Measurements from ENCODE around the gene ATG7. TPM values are rescaled to one million over a fixed set of nuclear protein-coding genes. Genes with fewer than 3 reads are reported as not detected.
"Not testable (repeated sequence)": the region's sequence is repeated elsewhere in the genome, so short reads cannot be mapped to it uniquely, and the experiment has no call there.

The ATG7 gene
- total RNA-seq, 2 experiments from 2014 or later: 30.5 to 33.6 TPM

DNA sequence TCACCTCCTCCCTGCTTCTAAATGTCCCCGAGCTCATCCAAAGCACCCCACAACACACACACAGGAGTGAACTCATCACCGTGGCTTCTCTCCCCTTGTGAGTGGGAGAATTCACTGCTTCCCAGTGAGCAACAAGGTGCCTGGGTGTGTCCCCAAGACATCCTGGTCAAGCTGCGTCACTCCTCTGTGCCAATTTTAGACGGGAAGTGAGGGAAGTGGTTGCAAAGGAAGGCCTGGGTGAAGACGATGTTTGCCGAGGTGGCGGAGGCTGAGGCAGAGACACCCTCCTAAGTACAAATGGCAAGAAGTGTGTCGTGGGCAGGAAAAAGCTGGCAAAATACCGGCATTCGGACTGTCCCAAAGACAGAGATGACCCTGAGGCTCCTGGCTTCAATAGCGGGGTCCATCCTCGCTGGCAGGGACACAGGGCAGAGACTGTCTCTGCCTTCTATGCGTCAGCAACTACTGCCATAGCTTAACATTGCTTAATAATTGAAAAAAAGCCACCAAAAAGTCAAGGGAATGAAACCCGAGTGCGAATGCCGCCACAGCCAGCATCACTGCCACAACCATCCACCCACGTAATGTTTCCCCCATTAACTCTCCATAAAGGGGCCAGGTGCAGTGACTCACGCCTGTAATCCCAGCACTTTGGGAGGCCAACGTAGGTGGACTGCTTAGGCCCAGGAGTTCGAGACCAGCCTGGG lies 298.7 kb downstream of the ATG7 start:
- ChIA-PET POLR2A (interaction anchor here (0.5 kb wide), 1 partner anchor 20 kb away, joined by 3 read pairs; no protein-coding TSS in a partner anchor), CTCF (no interaction called here)
- Mint-ChIP-seq H3K9me3 (no peaks in the 10 kb centered on the region), H3K27me3 (no peaks in the 10 kb centered on the region), H3K4me1 (ENCODE audit: low read depth) (peaks cover 2% of the 10 kb centered on the region), H3K27ac (no peak overlapping the region), H3K36me3 (no peaks in the 10 kb centered on the region), H3K4me3 (no peak overlapping the region)
- intact Hi-C loops (cut with micrococcal nuclease): no loop called here
- no peak for DNase-seq

DNA sequence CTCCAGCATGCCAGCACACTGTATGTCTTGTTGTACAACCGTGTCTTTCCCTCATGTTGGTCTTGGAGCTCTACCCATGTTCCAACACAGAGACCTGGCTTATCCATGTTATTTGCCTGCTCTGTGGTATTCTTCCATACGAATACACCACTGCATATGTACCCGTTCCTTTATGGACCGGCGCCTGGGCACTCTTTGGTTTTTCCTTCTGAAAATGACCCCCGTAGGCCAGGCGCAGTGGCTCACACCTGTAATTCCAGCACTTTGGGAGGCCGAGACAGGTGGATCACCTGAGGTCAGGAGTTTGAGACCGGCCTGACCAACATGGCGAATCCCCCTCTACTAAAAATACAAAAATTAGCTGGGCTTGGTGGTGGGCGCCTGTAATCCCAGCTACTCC lies 300.5 kb downstream of the ATG7 start:
- H3K27ac Mint-ChIP-seq; H3K4me1 Mint-ChIP-seq (ENCODE audit: low read depth); H3K9me3 Mint-ChIP-seq; H3K4me3 Mint-ChIP-seq; H3K27me3 Mint-ChIP-seq; DNase-seq; POLR2A ChIA-PET; H3K36me3 Mint-ChIP-seq; intact Hi-C loops (cut with micrococcal nuclease): not testable (repeated sequence)
- CTCF ChIA-PET: interaction anchor here (1.0 kb wide), 1 partner anchor 79 kb away, joined by 3 read pairs; no protein-coding TSS in a partner anchor

DNA sequence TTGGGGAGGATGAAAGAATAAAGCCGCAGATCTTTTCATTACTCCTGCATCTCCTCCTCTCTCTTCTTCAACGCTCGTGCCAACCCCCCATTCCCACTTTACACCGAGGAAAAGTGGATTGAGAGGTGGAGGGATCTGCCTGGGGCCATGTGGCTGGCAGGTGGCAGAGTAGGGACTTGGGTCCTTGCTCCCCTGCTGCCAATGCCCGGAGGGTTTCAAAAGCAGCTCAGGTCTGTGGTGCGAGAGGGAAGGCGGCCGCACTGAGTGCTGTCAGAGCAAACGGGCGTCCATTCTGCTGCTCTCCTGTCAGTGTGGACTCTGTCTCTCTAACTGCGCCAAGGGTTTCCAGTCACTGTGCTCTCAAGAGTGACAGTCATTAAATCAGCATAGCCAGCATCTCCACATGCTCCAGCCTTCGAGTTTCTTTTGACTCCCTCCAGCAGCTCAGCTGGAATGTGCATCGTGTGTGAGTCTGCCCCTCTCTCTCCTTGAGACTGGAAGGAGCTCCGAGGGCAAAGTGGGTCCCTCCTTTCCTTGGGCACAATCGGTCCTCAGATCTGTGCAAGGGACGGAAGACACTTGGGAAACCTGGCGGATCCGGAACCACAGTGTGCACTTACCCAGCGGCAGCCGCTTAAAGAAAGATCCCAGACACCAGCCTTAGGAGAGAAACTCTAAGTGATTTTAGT lies 302.9 kb downstream of the ATG7 start:
- no peak overlapping the region for H3K4me3 Mint-ChIP-seq
- no peaks in the 10 kb centered on the region for H3K9me3 Mint-ChIP-seq
- ChIA-PET CTCF (no interaction called here), POLR2A (interaction anchor here (0.7 kb wide), 1 partner anchor 15 kb away, joined by 3 read pairs; no protein-coding TSS in a partner anchor)
- H3K4me1 Mint-ChIP-seq (ENCODE audit: low read depth): peaks cover 4% of the 10 kb centered on the region
- H3K27ac Mint-ChIP-seq: no peak overlapping the region
- no peaks in the 10 kb centered on the region for H3K27me3 Mint-ChIP-seq
- intact Hi-C loops (cut with micrococcal nuclease): no loop called here
- no peak for DNase-seq
- no peaks in the 10 kb centered on the region for H3K36me3 Mint-ChIP-seq

DNA sequence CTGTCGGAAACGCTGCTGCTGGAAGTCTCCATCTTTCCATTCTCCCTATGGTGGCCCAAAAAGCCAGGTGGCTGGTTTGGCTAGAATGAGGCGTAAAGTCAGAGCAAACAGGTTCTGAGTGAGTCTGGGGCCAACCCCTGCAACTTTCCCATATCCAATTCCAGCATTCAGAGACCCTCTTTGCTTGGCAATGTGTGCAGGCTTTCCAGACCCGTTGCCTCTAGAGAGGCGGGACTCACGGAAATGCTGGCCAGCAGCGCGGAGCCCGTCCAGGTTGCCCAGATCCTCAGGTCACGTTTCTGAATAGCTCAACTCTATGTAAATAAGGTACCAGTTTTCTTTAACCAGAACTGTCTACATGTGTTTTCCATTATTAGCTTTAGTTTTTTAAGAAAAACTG lies 303.5 kb downstream of the ATG7 start:
- Mint-ChIP-seq H3K36me3 (no peaks in the 10 kb centered on the region), H3K4me1 (ENCODE audit: low read depth) (peaks cover 7% of the 10 kb centered on the region), H3K4me3 (no peak overlapping the region), H3K27ac (no peak overlapping the region), H3K9me3 (no peaks in the 10 kb centered on the region), H3K27me3 (no peaks in the 10 kb centered on the region)
- intact Hi-C loops (cut with micrococcal nuclease): no loop called here
- CTCF ChIA-PET: no interaction called here
- POLR2A ChIA-PET: no interaction called here
- DNase-seq: no peak

DNA sequence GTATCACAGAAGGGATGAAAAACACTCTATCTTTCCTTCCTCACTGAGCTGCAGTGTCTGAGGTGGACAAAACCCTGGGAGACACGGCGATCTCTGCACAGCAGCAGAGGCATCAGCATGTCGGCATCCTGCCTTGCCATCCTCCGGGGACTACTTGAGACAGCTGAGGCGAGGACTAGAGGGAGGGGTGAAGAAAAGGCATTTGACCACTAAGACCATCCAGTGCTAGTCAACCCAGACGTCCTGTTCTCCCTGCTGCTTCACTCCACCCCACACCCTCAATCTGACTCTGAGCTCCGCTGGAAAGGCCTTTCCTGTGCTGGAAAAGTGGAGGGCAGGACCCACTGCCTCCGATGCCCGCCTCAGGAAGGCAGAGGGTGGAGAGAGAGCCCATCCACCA lies 304.3 kb downstream of the ATG7 start:
- H3K27ac Mint-ChIP-seq: no peak overlapping the region
- POLR2A ChIA-PET: no interaction called here

DNA sequence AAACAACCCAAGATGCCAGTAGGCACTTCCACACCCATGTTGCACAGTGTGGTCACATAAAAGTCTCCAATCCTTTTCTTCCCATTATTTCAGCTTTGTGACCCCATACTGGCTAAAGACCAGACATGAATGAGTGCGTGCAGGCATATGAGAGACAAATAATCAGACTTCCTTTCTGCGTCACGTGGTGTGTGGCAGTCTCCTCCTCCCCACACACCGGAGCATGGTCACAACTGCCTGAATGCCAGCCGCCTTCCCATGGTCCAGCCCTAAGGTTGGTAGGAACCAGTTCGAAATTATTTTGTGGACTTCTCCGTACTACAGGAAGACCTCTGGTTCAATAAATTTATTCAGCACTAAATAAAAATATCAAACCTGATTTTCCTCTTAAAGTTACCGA lies 306.0 kb downstream of the ATG7 start:
- ChIA-PET CTCF (no interaction called here), POLR2A (no interaction called here)
- H3K27me3 Mint-ChIP-seq: no peaks in the 10 kb centered on the region
- H3K27ac Mint-ChIP-seq: no peak overlapping the region
- H3K36me3 Mint-ChIP-seq: no peaks in the 10 kb centered on the region
- H3K4me1 Mint-ChIP-seq (ENCODE audit: low read depth): peaks cover 14% of the 10 kb centered on the region
- no peaks in the 10 kb centered on the region for H3K9me3 Mint-ChIP-seq
- DNase-seq: no peak
- no peak overlapping the region for H3K4me3 Mint-ChIP-seq
- intact Hi-C loops (cut with micrococcal nuclease): no loop called here

More for the DNA sequence above, 304.3 kb downstream of the ATG7 start:
- intact Hi-C loops (cut with micrococcal nuclease): no loop called here
- H3K27me3 Mint-ChIP-seq: no peaks in the 10 kb centered on the region
- peaks cover 7% of the 10 kb centered on the region for H3K4me1 Mint-ChIP-seq (ENCODE audit: low read depth)
- H3K4me3 Mint-ChIP-seq: no peak overlapping the region
- no peaks in the 10 kb centered on the region for H3K9me3 Mint-ChIP-seq
- no peaks in the 10 kb centered on the region for H3K36me3 Mint-ChIP-seq
- CTCF ChIA-PET: no interaction called here
- no peak for DNase-seq

DNA sequence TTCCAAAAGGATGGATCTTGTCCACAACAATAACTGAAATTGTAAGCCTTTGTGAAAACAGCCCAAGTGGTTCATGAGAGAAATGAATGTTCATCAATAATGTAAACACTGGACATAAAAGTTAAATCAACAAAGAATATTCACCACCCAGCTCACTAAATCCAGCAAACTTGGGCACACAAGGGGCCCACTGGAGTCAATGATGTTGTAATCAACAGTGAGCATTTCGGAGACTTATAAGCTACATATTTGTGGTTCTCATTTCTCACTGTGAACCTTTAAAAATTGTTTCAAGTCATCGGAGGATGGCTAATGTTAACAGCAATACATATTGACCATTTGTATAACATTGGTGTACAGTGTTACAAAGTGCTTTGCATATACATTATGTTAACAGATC lies 308.4 kb downstream of the ATG7 start:
- intact Hi-C loops (cut with micrococcal nuclease): no loop called here

DNA sequence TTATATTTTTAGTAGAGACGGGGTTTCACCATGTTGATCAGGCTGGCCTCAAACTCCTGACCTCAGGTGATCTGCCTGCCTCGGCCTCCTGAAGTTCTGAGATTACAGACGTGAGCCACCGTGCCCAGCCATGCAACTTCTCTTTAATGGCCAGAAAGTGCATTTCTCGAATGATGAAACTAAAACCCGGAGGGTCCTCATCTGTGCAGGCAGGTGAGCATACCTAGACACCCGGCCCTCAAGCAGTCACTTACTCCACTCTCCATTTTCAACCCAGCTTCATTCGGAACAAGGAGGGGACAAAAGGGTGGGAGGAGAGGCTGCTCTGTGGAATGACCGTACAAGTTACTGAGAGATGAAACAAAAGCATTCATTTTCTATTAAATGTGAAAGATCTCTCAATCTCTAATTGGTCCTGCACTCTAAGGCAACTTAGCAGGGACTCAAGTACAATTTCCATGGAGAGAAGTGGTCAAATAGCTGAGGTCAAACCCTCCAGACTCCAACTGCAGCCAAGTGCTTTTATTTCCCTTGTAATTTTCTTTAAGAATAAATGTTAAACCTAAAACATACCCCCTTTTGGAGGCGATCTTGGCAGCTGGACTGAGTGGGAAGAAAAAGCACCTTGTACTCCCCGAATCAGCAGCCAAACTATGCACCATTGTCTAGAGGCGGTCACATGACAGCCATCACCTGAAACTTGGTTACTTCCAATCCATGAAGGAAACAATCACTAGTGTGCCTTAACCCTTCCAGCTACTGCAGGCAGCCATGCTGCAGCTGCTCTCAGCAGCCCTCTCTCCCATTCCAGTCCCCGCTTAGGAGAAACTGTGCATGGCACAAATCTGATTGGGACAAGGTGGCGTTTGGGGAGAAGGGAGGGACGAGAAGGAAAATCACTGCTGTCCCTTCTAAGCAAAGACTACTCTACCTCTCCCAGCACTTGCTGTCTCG lies 309.3 kb downstream of the ATG7 start:
- Mint-ChIP-seq H3K4me1 (ENCODE audit: low read depth) (peaks cover 29% of the 10 kb centered on the region), H3K9me3 (no peaks in the 10 kb centered on the region), H3K27me3 (no peaks in the 10 kb centered on the region), H3K36me3 (no peaks in the 10 kb centered on the region), H3K4me3 (no peak overlapping the region), H3K27ac (no peak overlapping the region)
- POLR2A ChIA-PET: no interaction called here
- intact Hi-C loops (cut with micrococcal nuclease): no loop called here
- no peak for DNase-seq
- CTCF ChIA-PET: no interaction called here

More for the DNA sequence above, 308.4 kb downstream of the ATG7 start:
- ChIA-PET CTCF (no interaction called here), POLR2A (no interaction called here)
- no peak overlapping the region for H3K4me3 Mint-ChIP-seq
- H3K4me1 Mint-ChIP-seq (ENCODE audit: low read depth): peaks cover 28% of the 10 kb centered on the region
- no peak for DNase-seq
- no peaks in the 10 kb centered on the region for H3K9me3 Mint-ChIP-seq
- no peaks in the 10 kb centered on the region for H3K27me3 Mint-ChIP-seq
- no peak overlapping the region for H3K27ac Mint-ChIP-seq
- H3K36me3 Mint-ChIP-seq: no peaks in the 10 kb centered on the region

DNA sequence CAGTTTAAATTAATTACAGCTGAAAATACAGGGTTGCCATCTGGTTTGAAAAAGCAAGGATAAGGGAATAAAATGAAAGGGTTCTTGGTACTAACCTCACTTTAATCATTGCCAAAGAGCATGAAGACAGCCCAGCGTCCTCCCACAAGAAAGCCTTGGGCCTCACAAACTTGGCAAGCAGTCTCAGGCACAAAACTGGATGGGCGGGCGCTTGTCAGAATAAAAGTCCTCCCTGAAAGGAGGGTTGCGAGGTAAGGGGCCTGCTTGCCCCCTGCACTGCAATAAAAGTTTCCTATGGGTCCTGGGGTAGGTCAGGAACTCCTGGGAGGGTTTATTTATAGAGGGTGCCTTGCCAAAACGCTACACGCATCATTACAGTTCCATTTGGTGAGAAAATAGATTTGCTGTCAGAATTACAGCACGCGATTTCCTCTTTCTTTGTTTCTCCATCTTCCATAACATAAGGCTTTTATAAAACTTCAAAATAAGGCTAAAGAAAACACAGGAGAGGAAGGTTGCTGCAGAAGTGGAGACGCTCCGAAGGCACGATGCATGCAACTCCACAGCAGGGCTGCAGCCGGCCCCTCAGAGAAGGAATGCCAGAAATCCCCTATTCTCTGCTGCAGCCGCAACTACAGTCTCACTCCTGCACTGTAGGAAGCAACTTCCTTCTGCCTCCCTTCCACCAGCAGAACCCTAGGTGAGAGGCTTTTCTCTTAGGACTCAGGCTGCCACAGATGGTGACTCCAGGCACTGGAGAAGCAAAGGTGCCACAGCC lies 310.2 kb downstream of the ATG7 start:
- DNase-seq: no peak
- intact Hi-C loops (cut with micrococcal nuclease): no loop called here
- no peak overlapping the region for H3K4me3 Mint-ChIP-seq
- peaks cover 31% of the 10 kb centered on the region for H3K4me1 Mint-ChIP-seq (ENCODE audit: low read depth)
- no peaks in the 10 kb centered on the region for H3K36me3 Mint-ChIP-seq
- H3K9me3 Mint-ChIP-seq: no peaks in the 10 kb centered on the region
- ChIA-PET CTCF (no interaction called here), POLR2A (no interaction called here)
- no peaks in the 10 kb centered on the region for H3K27me3 Mint-ChIP-seq
- no peak overlapping the region for H3K27ac Mint-ChIP-seq

DNA sequence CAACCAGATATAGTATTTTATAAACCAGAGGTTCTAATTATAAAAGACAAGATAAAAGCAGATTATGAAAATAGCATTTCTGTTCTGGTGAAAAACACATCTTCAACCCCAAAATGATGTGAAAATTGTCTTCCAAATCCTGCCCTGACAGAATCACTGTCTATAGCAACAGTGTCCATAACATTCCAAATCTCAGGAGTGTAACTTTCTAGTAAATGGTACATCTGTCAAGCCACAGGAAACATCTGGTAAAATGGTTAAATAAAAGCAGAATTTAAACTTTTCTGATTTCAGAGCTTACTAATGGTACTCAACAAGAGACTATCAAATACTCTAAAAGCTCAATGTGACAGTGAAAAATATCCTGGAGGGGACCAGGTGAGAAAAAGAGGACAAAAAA lies 311.0 kb downstream of the ATG7 start:
- no peak for DNase-seq
- POLR2A ChIA-PET: no interaction called here
- Mint-ChIP-seq H3K4me3 (no peak overlapping the region), H3K27me3 (no peaks in the 10 kb centered on the region), H3K27ac (no peak overlapping the region), H3K9me3 (no peaks in the 10 kb centered on the region), H3K36me3 (no peaks in the 10 kb centered on the region), H3K4me1 (ENCODE audit: low read depth) (peaks cover 31% of the 10 kb centered on the region)
- CTCF ChIA-PET: no interaction called here
- intact Hi-C loops (cut with micrococcal nuclease): no loop called here

DNA sequence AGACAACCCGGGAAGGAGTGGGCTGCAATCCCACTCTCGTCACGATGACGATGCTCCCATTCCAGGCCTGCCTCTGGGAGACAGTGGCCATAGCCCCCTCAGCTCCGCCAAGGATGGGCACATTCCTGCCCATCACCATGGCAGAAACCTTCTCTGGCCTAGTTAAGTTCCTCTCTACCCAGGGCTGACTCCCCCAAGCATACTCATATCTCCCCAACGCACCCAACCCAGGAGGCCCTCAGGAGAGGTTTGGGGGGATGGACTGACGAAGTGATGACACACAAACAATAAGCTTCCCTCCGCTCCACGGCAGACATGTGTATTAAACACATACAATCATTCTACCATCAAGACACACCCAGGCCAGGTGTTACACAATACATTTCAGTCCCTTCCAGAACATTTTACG lies 311.4 kb downstream of the ATG7 start:
- no peaks in the 10 kb centered on the region for H3K9me3 Mint-ChIP-seq
- CTCF ChIA-PET: no interaction called here
- no peak overlapping the region for H3K4me3 Mint-ChIP-seq
- POLR2A ChIA-PET: no interaction called here
- DNase-seq: no peak
- H3K4me1 Mint-ChIP-seq (ENCODE audit: low read depth): peaks cover 34% of the 10 kb centered on the region
- H3K27ac Mint-ChIP-seq: no peak overlapping the region
- no peaks in the 10 kb centered on the region for H3K27me3 Mint-ChIP-seq
- no peaks in the 10 kb centered on the region for H3K36me3 Mint-ChIP-seq
- intact Hi-C loops (cut with micrococcal nuclease): no loop called here

DNA sequence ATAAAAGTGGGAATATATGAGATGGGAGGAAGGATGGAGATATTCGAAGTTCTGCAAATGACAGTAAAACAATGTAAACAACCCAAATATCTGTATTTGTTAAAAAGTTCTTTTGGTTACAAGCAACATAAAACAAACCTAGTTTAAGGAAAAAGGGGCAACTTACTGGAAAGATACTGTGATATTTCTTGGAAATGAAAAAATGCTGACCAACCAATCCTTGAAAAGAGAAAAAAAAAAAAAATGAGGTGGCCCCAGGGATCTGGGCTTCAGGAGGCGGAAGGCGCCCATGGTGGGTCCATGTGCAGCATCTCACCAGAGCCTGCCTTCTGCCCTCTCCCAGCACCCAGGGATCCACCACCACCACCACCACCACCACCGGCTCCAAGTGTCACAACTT lies 312.4 kb downstream of the ATG7 start:
- DNase-seq: no peak
- ChIA-PET CTCF (no interaction called here), POLR2A (no interaction called here)
- no peak overlapping the region for H3K27ac Mint-ChIP-seq
- no peaks in the 10 kb centered on the region for H3K36me3 Mint-ChIP-seq
- H3K9me3 Mint-ChIP-seq: no peaks in the 10 kb centered on the region
- intact Hi-C loops (cut with micrococcal nuclease): no loop called here
- no peaks in the 10 kb centered on the region for H3K27me3 Mint-ChIP-seq
- H3K4me1 Mint-ChIP-seq (ENCODE audit: low read depth): peaks cover 39% of the 10 kb centered on the region
- H3K4me3 Mint-ChIP-seq: no peak overlapping the region

Measured in activated CD4-positive, alpha-beta memory T cell treated with anti-CD3 and anti-CD28 coated beads for 36 hours (primary cell).